ENCODE results near the gene SLC16A5.
A peak's percentile ranks its signal among the peaks of the same experiment; 100 is the strongest.
"Not testable (repeated sequence)": the region's sequence is repeated elsewhere in the genome, so short reads cannot be mapped to it uniquely, and the experiment has no call there.

Gene SLC16A5

GRCh38 chr17:75064867-75065561 lies 22.7 kb upstream of the SLC16A5 start:
- DNase-seq = no peak

GRCh38 chr17:75065562-75066151 lies 22.1 kb upstream of the SLC16A5 start:
- DNase-seq = no peak

GRCh38 chr17:75067856-75068255 lies 19.9 kb upstream of the SLC16A5 start:
- DNase-seq = no peak

- DNase-seq = no peak
Measured at GRCh38 chr17:75068750-75069149, 19.0 kb upstream of the SLC16A5 start.

GRCh38 chr17:75069783-75070182 lies 18.0 kb upstream of the SLC16A5 start:
- no peak for DNase-seq

GRCh38 chr17:75071478-75072271 lies 16.1 kb upstream of the SLC16A5 start:
- not testable (repeated sequence) for DNase-seq

- not testable (repeated sequence) for DNase-seq
Measured at GRCh38 chr17:75072909-75073308, 14.8 kb upstream of the SLC16A5 start.

- no peak for DNase-seq
Measured at GRCh38 chr17:75073618-75074047, 14.1 kb upstream of the SLC16A5 start.

GRCh38 chr17:75074532-75074931 lies 13.2 kb upstream of the SLC16A5 start:
- no peak for DNase-seq

- DNase-seq = no peak
Measured at GRCh38 chr17:75075597-75076336, 12.0 kb upstream of the SLC16A5 start.

GRCh38 chr17:75077072-75077495 lies 10.7 kb upstream of the SLC16A5 start:
- no peak for DNase-seq

- DNase-seq = peak; percentile 50 to 61
Measured at GRCh38 chr17:75077496-75078283, 10.1 kb upstream of the SLC16A5 start.

- no peak for DNase-seq
Measured at GRCh38 chr17:75078284-75079022, 9.3 kb upstream of the SLC16A5 start.

GRCh38 chr17:75079023-75079373 lies 8.8 kb upstream of the SLC16A5 start:
- DNase-seq = no peak

GRCh38 chr17:75081611-75082540 lies 5.9 kb upstream of the SLC16A5 start:
- DNase-seq = no peak

- no peak for DNase-seq
Measured at GRCh38 chr17:75082683-75083082, 5.1 kb upstream of the SLC16A5 start.

- DNase-seq = no peak
Measured at GRCh38 chr17:75084039-75084660, 3.6 kb upstream of the SLC16A5 start.

- DNase-seq = no peak
Measured at GRCh38 chr17:75086496-75087181, 1.1 kb upstream of the SLC16A5 start.

- no peak for DNase-seq
Measured at GRCh38 chr17:75087182-75087557, 584 bp upstream of the SLC16A5 start.

Measured in CD4-positive, alpha-beta T cell treated with Interleukin-1 beta for 1 hour (primary cell).